Mesodermal cell (in vitro differentiated cells): ENCODE data around the gene BATF3.
"Not testable (repeated sequence)": the region's sequence is repeated elsewhere in the genome, so short reads cannot be mapped to it uniquely, and the experiment has no call there.

Experiments used
- H3K27ac ChIP-seq: 2 replicates; pipeline ENCODE4 v1.7.0; 2013; ENCODE audit warnings: mild to moderate bottlenecking, low read depth, low read length, moderate library complexity; ENCODE audit not compliant: severe bottlenecking
- H3K36me3 ChIP-seq: 2 replicates; pipeline ENCODE4 v1.7.1; 2013; ENCODE audit warnings: mild to moderate bottlenecking, low read length, moderate library complexity; ENCODE audit not compliant: control insufficient read depth, insufficient read depth
- H3K4me1 ChIP-seq: one replicate; pipeline ENCODE4 v1.7.1; 2013; ENCODE audit warnings: mild to moderate bottlenecking, low read length; ENCODE audit not compliant: insufficient read depth, control insufficient read depth, poor library complexity, severe bottlenecking
- H3K4me3 ChIP-seq: 2 replicates; pipeline ENCODE4 v1.7.0; 2013; ENCODE audit warnings: low read length, control low read depth, mild to moderate bottlenecking; ENCODE audit not compliant: insufficient read depth, poor library complexity, severe bottlenecking; ENCODE audit errors: extremely low read depth
- H3K9me3 ChIP-seq: 2 replicates; pipeline ENCODE4 v1.7.1; 2013; ENCODE audit warnings: mild to moderate bottlenecking, low read length, moderate library complexity; ENCODE audit not compliant: control insufficient read depth
- WGBS, 2 experiments: methylation state at CpG; one replicate each; pipeline ENCODE4 v1.1.5; 2013; ENCODE audit warnings: missing lambda C conversion rate in 2 of 2; ENCODE audit not compliant: insufficient coverage in 2 of 2; 5-methylcytosine and 5-hydroxymethylcytosine counted together

The BATF3 gene

GRCh38 chr1:212724679-212725078, 25.0 kb upstream of the BATF3 start:
- not testable (repeated sequence) for H3K36me3 ChIP-seq, H3K4me3 ChIP-seq, H3K9me3 ChIP-seq, H3K27ac ChIP-seq
- H3K4me1 ChIP-seq = peaks cover 15% of the 10 kb centered on the region
- 95 to 98% methylated on average over 17 to 20 of the region's 34 CpGs for whole genome bisulfite sequencing, 2 experiments

- Histone ChIP-seq H3K9me3 (peaks cover 4% of the 10 kb centered on the region), H3K27ac (no peak overlapping the region), H3K4me3 (no peak overlapping the region), H3K36me3 (peaks cover 7% of the 10 kb centered on the region), H3K4me1 (peaks cover 15% of the 10 kb centered on the region)
- 88 to 94% methylated on average over 2 of the region's 3 CpGs for WGBS, 2 experiments
Measured at GRCh38 chr1:212722270-212722957, 22.8 kb upstream of the BATF3 start.

DNA sequence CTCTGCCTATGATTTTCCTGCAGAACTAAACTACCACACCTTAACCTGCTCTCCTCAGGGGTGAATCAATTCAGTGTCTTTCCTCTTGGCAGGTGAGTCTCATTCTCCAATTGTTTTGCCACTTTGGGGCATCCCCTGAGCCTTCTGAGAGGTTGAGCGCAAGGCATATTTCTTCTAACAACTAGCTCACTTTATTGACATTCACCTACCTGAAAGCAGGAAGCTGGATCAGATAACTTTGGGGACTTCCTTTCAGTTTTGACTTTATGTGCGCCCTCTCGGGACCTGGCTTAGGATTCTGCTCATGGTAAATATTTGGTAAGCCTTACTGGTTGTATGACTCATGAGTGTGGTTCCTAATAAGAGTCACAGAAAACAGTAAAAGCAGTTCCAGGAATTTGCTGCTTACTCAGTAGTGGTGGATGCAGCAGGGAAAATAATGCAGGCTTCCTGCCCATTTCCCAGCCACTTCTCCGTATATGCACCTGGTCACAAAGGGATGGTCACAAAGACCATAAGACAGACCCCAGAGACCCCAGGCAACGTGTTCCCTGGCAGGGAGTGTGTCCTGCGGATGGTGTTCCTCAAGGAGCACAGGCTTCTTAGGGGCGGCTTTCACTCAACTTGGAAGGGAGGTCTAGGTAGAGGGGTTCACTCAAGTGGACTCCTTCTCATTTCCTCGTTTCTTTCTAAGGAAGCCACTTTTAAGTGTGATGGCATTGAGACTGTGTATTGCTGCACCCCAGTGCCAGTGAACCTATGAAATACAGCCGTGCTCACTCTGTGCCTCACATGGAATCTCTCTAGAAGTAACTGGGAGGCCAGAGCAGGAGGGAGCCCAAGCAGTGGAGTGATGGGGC, 22.0 kb upstream of the BATF3 start:
- Histone ChIP-seq H3K4me1 (peaks cover 15% of the 10 kb centered on the region), H3K36me3 (peaks cover 4% of the 10 kb centered on the region), H3K9me3 (peaks cover 4% of the 10 kb centered on the region), H3K27ac (peak overlapping the region; percentile 16), H3K4me3 (no peak overlapping the region)
- 89 to 90% methylated on average over 9 of the region's 9 CpGs for WGBS, 2 experiments

- H3K4me1 ChIP-seq = peaks cover 15% of the 10 kb centered on the region
- peaks cover 4% of the 10 kb centered on the region for H3K9me3 ChIP-seq
- WGBS, 2 experiments = no CpG with 5 or more reads among the region's 2 CpGs
- no peaks in the 10 kb centered on the region for H3K36me3 ChIP-seq
- no peak overlapping the region for H3K4me3 ChIP-seq
- H3K27ac ChIP-seq = no peak overlapping the region
Measured at GRCh38 chr1:212719633-212720032, 20.0 kb upstream of the BATF3 start.

DNA sequence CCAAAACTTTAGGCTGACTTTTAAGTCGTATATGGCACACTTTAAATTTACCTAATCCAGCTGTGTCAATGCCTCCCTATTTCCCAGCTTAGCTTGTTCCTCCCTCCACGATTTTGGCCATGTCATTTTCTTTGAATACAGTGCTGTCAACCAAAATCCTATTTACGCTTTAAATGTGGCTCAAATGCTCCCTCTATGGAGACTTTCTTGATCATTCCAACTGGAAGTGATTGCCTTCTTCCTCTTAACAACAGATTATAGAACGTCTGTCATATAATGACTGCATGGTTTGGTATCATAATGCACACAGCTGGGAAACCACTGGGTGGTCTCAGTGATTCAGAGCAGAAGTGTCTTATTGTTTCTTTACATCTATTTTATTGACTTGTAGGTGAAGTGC, 18.9 kb upstream of the BATF3 start:
- 44 to 62% methylated on average over 3 to 4 of the region's 4 CpGs for WGBS, 2 experiments
- Histone ChIP-seq H3K9me3 (peaks cover under 1% of the 10 kb centered on the region), H3K27ac (no peak overlapping the region), H3K4me3 (no peak overlapping the region), H3K4me1 (peaks cover 15% of the 10 kb centered on the region), H3K36me3 (no peaks in the 10 kb centered on the region)

GRCh38 chr1:212716161-212716560, 16.5 kb upstream of the BATF3 start:
- WGBS, 2 experiments = no CpG with 5 or more reads among the region's 1 CpG
- Histone ChIP-seq H3K4me1 (peaks cover 2% of the 10 kb centered on the region), H3K4me3 (no peak overlapping the region), H3K36me3 (no peaks in the 10 kb centered on the region), H3K27ac (no peak overlapping the region), H3K9me3 (no peaks in the 10 kb centered on the region)

GRCh38 chr1:212713465-212714136, 14.0 kb upstream of the BATF3 start:
- WGBS, 2 experiments = 93% methylated on average over 5 of the region's 5 CpGs; no CpG with 5 or more reads in 1 of the 2 experiments
- Histone ChIP-seq H3K27ac (no peak overlapping the region), H3K9me3 (no peaks in the 10 kb centered on the region), H3K36me3 (no peaks in the 10 kb centered on the region), H3K4me3 (no peak overlapping the region), H3K4me1 (no peaks in the 10 kb centered on the region)

DNA sequence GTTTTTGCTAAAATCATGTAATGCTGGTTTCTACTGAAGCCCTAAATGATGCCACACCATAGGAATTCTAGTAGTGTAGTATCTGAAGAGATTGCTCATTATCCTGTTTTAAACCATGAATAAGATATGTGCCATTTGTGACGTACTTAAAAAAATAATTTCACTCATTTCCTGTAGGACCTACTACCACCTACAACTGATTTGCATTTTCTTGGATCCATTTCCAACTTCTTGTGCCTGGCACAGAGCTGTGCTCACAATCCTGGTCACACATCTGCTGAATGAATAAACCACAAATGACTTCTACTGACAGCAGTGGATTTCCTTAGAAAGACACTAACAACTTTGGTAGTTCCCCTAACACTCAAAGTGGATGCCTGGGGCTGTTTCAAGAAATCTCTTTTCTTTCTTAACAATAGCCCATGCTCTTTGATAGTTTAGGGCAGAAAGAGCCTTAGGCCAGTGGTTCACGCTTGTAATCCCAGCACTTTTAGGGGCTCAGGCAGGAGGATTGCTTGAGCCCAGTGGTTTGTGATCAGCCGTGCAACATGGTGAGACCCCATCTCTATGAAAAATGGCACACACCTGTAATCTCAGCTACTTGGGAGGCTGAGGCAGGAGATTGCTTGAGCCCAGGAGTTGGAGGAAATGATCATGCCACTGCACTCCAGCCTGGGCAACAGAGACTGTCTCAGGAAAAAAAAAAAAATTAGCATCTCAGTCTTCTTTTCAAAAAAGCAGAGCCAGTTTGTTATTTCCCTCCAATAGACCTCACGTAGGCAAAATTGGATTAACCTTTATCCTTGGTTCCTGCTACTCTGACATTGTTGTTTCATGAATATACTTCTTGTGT, 13.0 kb upstream of the BATF3 start:
- no peaks in the 10 kb centered on the region for H3K9me3 ChIP-seq
- H3K27ac ChIP-seq = no peak overlapping the region
- H3K36me3 ChIP-seq = no peaks in the 10 kb centered on the region
- no peak overlapping the region for H3K4me3 ChIP-seq
- 71 to 82% methylated on average over 3 of the region's 4 CpGs for WGBS, 2 experiments
- H3K4me1 ChIP-seq = no peaks in the 10 kb centered on the region

GRCh38 chr1:212711974-212712373, 12.3 kb upstream of the BATF3 start:
- not testable (repeated sequence) for H3K9me3 ChIP-seq, H3K36me3 ChIP-seq, H3K4me3 ChIP-seq, H3K27ac ChIP-seq, H3K4me1 ChIP-seq
- WGBS, 2 experiments = 93 to 100% methylated on average over 3 to 6 of the region's 8 CpGs

- H3K4me3 ChIP-seq = no peak overlapping the region
- whole genome bisulfite sequencing, 2 experiments = 81 to 89% methylated on average over 5 of the region's 6 CpGs
- no peaks in the 10 kb centered on the region for H3K9me3 ChIP-seq
- no peaks in the 10 kb centered on the region for H3K36me3 ChIP-seq
- no peak overlapping the region for H3K27ac ChIP-seq
- no peaks in the 10 kb centered on the region for H3K4me1 ChIP-seq
Measured at GRCh38 chr1:212710566-212710965, 10.9 kb upstream of the BATF3 start.
